Measurements from ENCODE around the gene YWHAG. TPM values are rescaled to one million over a fixed set of nuclear protein-coding genes. Genes with fewer than 3 reads are reported as not detected.

The YWHAG gene
- total and polyA plus RNA-seq, 9 of the 15 experiments (the other 6 are each of a cell fraction or from before 2014, with no cell fraction given), result 30.4 to 246 (median 94.5) TPM

DNA sequence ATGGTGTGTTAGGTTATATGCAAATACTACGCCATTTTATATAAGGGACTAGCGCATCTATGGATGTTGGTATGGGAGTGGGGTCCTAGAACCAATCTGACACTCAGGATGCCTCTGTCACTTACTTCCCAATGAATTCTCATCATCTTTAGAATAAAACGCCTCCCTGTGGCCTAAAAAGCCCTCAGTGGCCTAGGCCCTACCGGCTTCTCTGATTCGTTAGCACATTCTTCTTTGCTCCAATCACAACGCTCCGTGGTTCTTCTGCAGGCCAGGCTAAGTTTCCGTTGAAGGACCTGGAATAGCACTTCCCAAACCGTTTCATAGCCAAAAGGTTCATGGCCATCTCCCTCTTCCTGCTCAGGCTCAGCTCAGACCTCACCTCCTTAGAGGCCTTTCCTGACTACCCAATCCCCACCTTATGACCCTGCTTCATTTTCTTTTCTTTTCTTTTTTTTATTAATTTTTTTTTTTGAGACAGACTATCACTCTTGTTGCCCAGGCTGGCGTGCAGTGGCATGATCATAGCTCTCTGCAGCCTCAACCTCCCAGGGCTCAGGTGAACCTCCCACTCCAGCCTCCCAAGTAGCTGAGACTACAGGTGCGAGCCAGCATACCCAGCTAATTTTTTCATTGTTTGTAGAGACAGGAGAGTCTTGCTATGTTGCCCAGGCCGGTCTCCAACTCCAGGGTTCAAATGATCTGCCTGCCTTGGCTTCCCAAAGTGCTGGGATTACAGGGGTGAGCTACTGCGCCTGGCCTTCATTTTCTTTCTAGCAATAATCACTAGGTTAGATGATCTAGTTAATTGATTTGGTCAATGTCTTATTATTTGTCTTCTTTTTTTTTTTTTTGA lies 24.5 kb upstream of the YWHAG start (continued):
- TF ChIP-seq ZBTB11 (CRISPR knock-in tag; IDR thresholded peaks at IDR 0.05) (peak in 1 of 3 experiments; percentile 62; a peak in 1 of 6 replicates), GABPA (tag; conservative IDR thresholded peaks at IDR 0.05; ENCODE audit: low read depth) (no peak), ATF1 (CRISPR knock-in tag; IDR thresholded peaks at IDR 0.05) (no peak), ATF1 (tag; IDR thresholded peaks at IDR 0.05) (peak; percentile 45), SLC30A9 (CRISPR knock-in tag; IDR thresholded peaks at IDR 0.05) (no peak), HDAC1 (IDR thresholded peaks at IDR 0.05) (0 out of 4 replicates have a peak, but pooled peaks of 1 of the 2 experiments have one; percentile 29), NFYB (IDR thresholded peaks at IDR 0.05; ENCODE audit: extremely low read depth, insufficient read length) (peak; percentile 78), NCOA2 (IDR thresholded peaks at IDR 0.05; ENCODE audit: partially characterized antibody in 2 of 2) (no peak), CHD1 (IDR thresholded peaks at IDR 0.05; ENCODE audit: low read length) (no peak), BRD4 (IDR thresholded peaks at IDR 0.05) (no peak), POLR3A (IDR thresholded peaks at IDR 0.05; ENCODE audit: borderline replicate concordance, extremely low read depth, insufficient read depth, insufficient read length) (no peak), CC2D1A (IDR thresholded peaks at IDR 0.05) (peak; percentile 81), ARID1B (IDR thresholded peaks at IDR 0.05) (no peak), ZNF232 (CRISPR knock-in tag; IDR thresholded peaks at IDR 0.05) (no peak), HNRNPLL (IDR thresholded peaks at IDR 0.05; ENCODE audit: low read depth, low read length, poor library complexity, severe bottlenecking) (no peak), EHMT2 (IDR thresholded peaks at IDR 0.05) (no peak)
- TF ChIP-seq, protein P1, sequence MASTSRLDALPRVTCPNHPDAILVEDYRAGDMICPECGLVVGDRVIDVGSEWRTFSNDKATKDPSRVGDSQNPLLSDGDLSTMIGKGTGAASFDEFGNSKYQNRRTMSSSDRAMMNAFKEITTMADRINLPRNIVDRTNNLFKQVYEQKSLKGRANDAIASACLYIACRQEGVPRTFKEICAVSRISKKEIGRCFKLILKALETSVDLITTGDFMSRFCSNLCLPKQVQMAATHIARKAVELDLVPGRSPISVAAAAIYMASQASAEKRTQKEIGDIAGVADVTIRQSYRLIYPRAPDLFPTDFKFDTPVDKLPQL (IDR thresholded peaks at IDR 0.05; ENCODE audit: extremely low read depth, insufficient read length), result no peak
- TF ChIP-seq, protein P2, sequence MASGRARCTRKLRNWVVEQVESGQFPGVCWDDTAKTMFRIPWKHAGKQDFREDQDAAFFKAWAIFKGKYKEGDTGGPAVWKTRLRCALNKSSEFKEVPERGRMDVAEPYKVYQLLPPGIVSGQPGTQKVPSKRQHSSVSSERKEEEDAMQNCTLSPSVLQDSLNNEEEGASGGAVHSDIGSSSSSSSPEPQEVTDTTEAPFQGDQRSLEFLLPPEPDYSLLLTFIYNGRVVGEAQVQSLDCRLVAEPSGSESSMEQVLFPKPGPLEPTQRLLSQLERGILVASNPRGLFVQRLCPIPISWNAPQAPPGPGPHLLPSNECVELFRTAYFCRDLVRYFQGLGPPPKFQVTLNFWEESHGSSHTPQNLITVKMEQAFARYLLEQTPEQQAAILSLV (tag; IDR thresholded peaks at IDR 0.05), result peak; percentile 36; the same call in 1 of the 2 replicates
